Fibroblast of skin of left quadriceps (primary cell): ENCODE data around the gene STOM.
A peak's percentile ranks its signal among the peaks of the same experiment; 100 is the strongest.

ENCODE experiments used
- DNase-seq, 2 experiments: peaks; one replicate each; pipeline ENCODE4 v3.0.0-alpha.2; 2013; ENCODE audit warnings: low read depth in 2 of 2

STOM gene

GRCh38 chr9:121349009-121349408, 21.0 kb downstream of the STOM start:
- DNase-seq: no peak

GRCh38 chr9:121348221-121348620, 21.8 kb downstream of the STOM start:
- no peak for DNase-seq

- DNase-seq: no peak
Measured at GRCh38 chr9:121345070-121345469, 25.0 kb downstream of the STOM start.

- no peak for DNase-seq
Measured at GRCh38 chr9:121344184-121344583, 25.9 kb downstream of the STOM start.

GRCh38 chr9:121340676-121341392, 29.2 kb downstream of the STOM start:
- no peak for DNase-seq

GRCh38 chr9:121339437-121339836, 30.6 kb downstream of the STOM start:
- DNase-seq: no peak

GRCh38 chr9:121336665-121337064, 33.4 kb downstream of the STOM start:
- no peak for DNase-seq

GRCh38 chr9:121333950-121334773, 35.9 kb downstream of the STOM start:
- DNase-seq: no peak

- peak; percentile 32 to 48 for DNase-seq
Measured at GRCh38 chr9:121331992-121332685, 37.9 kb downstream of the STOM start.

- DNase-seq: no peak
Measured at GRCh38 chr9:121331549-121331948, 38.5 kb downstream of the STOM start.

GRCh38 chr9:121328876-121329681, 41.0 kb downstream of the STOM start:
- no peak for DNase-seq

GRCh38 chr9:121328476-121328875, 41.6 kb downstream of the STOM start:
- no peak for DNase-seq

- no peak for DNase-seq
Measured at GRCh38 chr9:121326901-121327613, 43.0 kb downstream of the STOM start.

- DNase-seq: peak in 1 of 2 experiments; percentile 14
Measured at GRCh38 chr9:121326130-121326838, 43.8 kb downstream of the STOM start.

GRCh38 chr9:121325387-121325786, 44.7 kb downstream of the STOM start:
- no peak for DNase-seq

GRCh38 chr9:121324755-121325154, 45.3 kb downstream of the STOM start:
- no peak for DNase-seq

GRCh38 chr9:121324316-121324715, 45.7 kb downstream of the STOM start:
- DNase-seq: no peak

GRCh38 chr9:121323449-121324151, 46.5 kb downstream of the STOM start:
- no peak for DNase-seq

GRCh38 chr9:121322737-121323448, 47.2 kb downstream of the STOM start:
- no peak for DNase-seq
